HUES6 (cell line): ENCODE measurements around the gene NEXN.
"Not testable (repeated sequence)": the region's sequence is repeated elsewhere in the genome, so short reads cannot be mapped to it uniquely, and the experiment has no call there.

Source experiments
- H3K27ac ChIP-seq: 2 replicates; pipeline ENCODE4 v1.7.0; 2013; ENCODE audit warnings: low read depth, mild to moderate bottlenecking, low read length, inconsistent platforms
- H3K27me3 ChIP-seq: 2 replicates; pipeline ENCODE4 v1.6.1; 2013; ENCODE audit warnings: low read length; ENCODE audit not compliant: control insufficient read depth, insufficient read depth
- H3K36me3 ChIP-seq: 2 replicates; pipeline ENCODE4 v1.6.1; 2013; ENCODE audit warnings: low read length; ENCODE audit not compliant: control insufficient read depth, insufficient read depth
- H3K4me1 ChIP-seq: 2 replicates; pipeline ENCODE4 v1.6.1; 2013; ENCODE audit warnings: low read length; ENCODE audit not compliant: control insufficient read depth, insufficient read depth
- H3K4me3 ChIP-seq: 2 replicates; pipeline ENCODE4 v1.5.1; 2013; ENCODE audit warnings: low read depth, low read length
- H3K9ac ChIP-seq: one replicate; pipeline ENCODE4 v1.6.1; 2013; ENCODE audit warnings: mild to moderate bottlenecking, low read length
- H3K9me3 ChIP-seq: 2 replicates; pipeline ENCODE4 v1.6.1; 2013; ENCODE audit warnings: low read depth, low read length; ENCODE audit not compliant: control insufficient read depth, insufficient read depth

Gene NEXN

GRCh38 chr1:77978969-77979876, 90.8 kb downstream of the NEXN start, which contains the start of gene FUBP1:
Gene FUBP1, minus strand, starts transcription at chr1:77979072. Its CDS starts 68 bp downstream, at chr1:77979004.
- peak within 1 kb of the TSS; percentile 96 for H3K27ac ChIP-seq
- H3K36me3 ChIP-seq, result peaks cover 37% of the 10 kb centered on the region
- H3K4me1 ChIP-seq, result peaks cover 30% of the 10 kb centered on the region
- H3K27me3 ChIP-seq, result no peaks in the 10 kb centered on the region
- peak within 1 kb of the TSS; percentile 100 for H3K9ac ChIP-seq
- peak within 1 kb of the TSS; percentile 94 for H3K4me3 ChIP-seq
- no peaks in the 10 kb centered on the region for H3K9me3 ChIP-seq

- not testable (repeated sequence) for H3K4me3 ChIP-seq, H3K27ac ChIP-seq, H3K27me3 ChIP-seq, H3K9me3 ChIP-seq, H3K9ac ChIP-seq, H3K36me3 ChIP-seq
- H3K4me1 ChIP-seq, result peaks cover 22% of the 10 kb centered on the region; the same call in 1 of the 2 replicates
Measured at GRCh38 chr1:77983352-77983996, 95.0 kb downstream of the NEXN start.

GRCh38 chr1:77983997-77984355, 95.6 kb downstream of the NEXN start:
- H3K27ac ChIP-seq, result no peak overlapping the region
- no peaks in the 10 kb centered on the region for H3K27me3 ChIP-seq
- no peaks in the 10 kb centered on the region for H3K9me3 ChIP-seq
- peaks cover 22% of the 10 kb centered on the region; the same call in 1 of the 2 replicates for H3K4me1 ChIP-seq
- no peak overlapping the region for H3K4me3 ChIP-seq
- no peak overlapping the region for H3K9ac ChIP-seq
- H3K36me3 ChIP-seq, result peaks cover 3% of the 10 kb centered on the region; the same call in 1 of the 2 replicates

- H3K4me1 ChIP-seq, result peaks cover 22% of the 10 kb centered on the region; the same call in 1 of the 2 replicates
- no peaks in the 10 kb centered on the region for H3K9me3 ChIP-seq
- no peaks in the 10 kb centered on the region for H3K27me3 ChIP-seq
- peaks cover 3% of the 10 kb centered on the region; the same call in 1 of the 2 replicates for H3K36me3 ChIP-seq
- no peak overlapping the region for H3K4me3 ChIP-seq
- H3K9ac ChIP-seq, result no peak overlapping the region
- H3K27ac ChIP-seq, result no peak overlapping the region
Measured at GRCh38 chr1:77984629-77985028, 96.2 kb downstream of the NEXN start.

GRCh38 chr1:77986810-77987209, 98.4 kb downstream of the NEXN start:
- Histone ChIP-seq H3K27ac (no peak overlapping the region), H3K36me3 (no peaks in the 10 kb centered on the region), H3K4me1 (peaks cover 19% of the 10 kb centered on the region; the same call in 1 of the 2 replicates)

GRCh38 chr1:77987919-77988318, 99.5 kb downstream of the NEXN start:
- H3K27me3 ChIP-seq, result no peaks in the 10 kb centered on the region
- H3K9ac ChIP-seq, result no peak overlapping the region
- peaks cover under 1% of the 10 kb centered on the region; the same call in 1 of the 2 replicates for H3K36me3 ChIP-seq
- peaks cover 19% of the 10 kb centered on the region; the same call in 1 of the 2 replicates for H3K4me1 ChIP-seq
- no peak overlapping the region for H3K27ac ChIP-seq
- H3K4me3 ChIP-seq, result no peak overlapping the region
- no peaks in the 10 kb centered on the region for H3K9me3 ChIP-seq

More at GRCh38 chr1:77986810-77987209, 98.4 kb downstream of the NEXN start:
- H3K9ac ChIP-seq, result no peak overlapping the region
- no peaks in the 10 kb centered on the region for H3K9me3 ChIP-seq
- H3K4me3 ChIP-seq, result no peak overlapping the region
- no peaks in the 10 kb centered on the region for H3K27me3 ChIP-seq

GRCh38 chr1:77989744-77990143, 101.3 kb downstream of the NEXN start:
- Histone ChIP-seq H3K27ac (no peak overlapping the region), H3K36me3 (peaks cover 2% of the 10 kb centered on the region; the same call in 1 of the 2 replicates), H3K4me1 (peaks cover 13% of the 10 kb centered on the region; the same call in 1 of the 2 replicates), H3K4me3 (no peak overlapping the region), H3K9ac (no peak overlapping the region), H3K27me3 (no peaks in the 10 kb centered on the region), H3K9me3 (no peaks in the 10 kb centered on the region)

GRCh38 chr1:77990629-77991204, 102.3 kb downstream of the NEXN start:
- Histone ChIP-seq H3K27me3 (no peaks in the 10 kb centered on the region), H3K9ac (no peak overlapping the region), H3K9me3 (no peaks in the 10 kb centered on the region), H3K27ac (no peak overlapping the region), H3K4me1 (peaks cover 10% of the 10 kb centered on the region; the same call in 1 of the 2 replicates), H3K4me3 (no peak overlapping the region), H3K36me3 (peaks cover 6% of the 10 kb centered on the region; the same call in 1 of the 2 replicates)

GRCh38 chr1:77991638-77992037, 103.2 kb downstream of the NEXN start:
- H3K4me3 ChIP-seq, result no peak overlapping the region

More at GRCh38 chr1:77991638-77992037, 103.2 kb downstream of the NEXN start:
- Histone ChIP-seq H3K9ac (no peak overlapping the region), H3K27me3 (no peaks in the 10 kb centered on the region), H3K9me3 (no peaks in the 10 kb centered on the region), H3K27ac (no peak overlapping the region), H3K4me1 (peaks cover 3% of the 10 kb centered on the region; the same call in 1 of the 2 replicates), H3K36me3 (peaks cover 6% of the 10 kb centered on the region; the same call in 1 of the 2 replicates)
